ENCODE data around the gene S100A13.

The S100A13 gene

DNA sequence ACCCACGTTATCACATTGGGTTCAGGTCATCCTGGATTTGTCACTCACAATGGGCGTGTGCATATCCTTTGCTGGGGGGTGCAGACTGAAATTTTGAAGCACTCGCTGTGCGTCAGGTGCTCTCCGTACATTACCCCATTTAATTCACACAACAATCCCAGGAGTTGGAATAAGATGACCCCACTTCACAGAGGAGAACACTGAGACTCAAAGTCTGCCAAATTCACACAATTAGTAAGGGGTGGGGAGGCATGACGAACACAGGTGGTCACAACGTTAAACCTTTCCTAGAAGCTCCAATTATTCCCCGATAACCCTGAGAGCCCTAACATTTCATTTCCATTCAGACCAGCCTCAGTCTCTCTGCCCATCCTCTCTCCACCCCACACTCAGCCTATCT is 57.8 kb downstream of the S100A13 start:
- Histone ChIP-seq H3K4me3 (ENCODE audit: low read length) (no peak overlapping the region), H3K4me1 (ENCODE audit: control insufficient read depth, insufficient read depth, low read length) (peaks cover 31% of the 10 kb centered on the region), H3K27ac (ENCODE audit: low read depth, low read length) (no peak overlapping the region), H3K27me3 (ENCODE audit: control insufficient read depth, insufficient read depth, low read length) (no peaks in the 10 kb centered on the region), H3K36me3 (ENCODE audit: control insufficient read depth, insufficient read depth, low read length) (no peaks in the 10 kb centered on the region), H3K9ac (ENCODE audit: low read length) (no peak overlapping the region)
